Right hindlimb (tissue), 1 donor: Measurements from ENCODE around the gene NECTIN1.
A peak's percentile ranks its signal among the peaks of the same experiment; 100 is the strongest.
"Not testable (repeated sequence)": the region's sequence is repeated elsewhere in the genome, so short reads cannot be mapped to it uniquely, and the experiment has no call there.

Source experiments
- DNase-seq: peaks from one replicate; pipeline ENCODE4 v3.0.0-alpha.2; 2018

Gene NECTIN1

DNA sequence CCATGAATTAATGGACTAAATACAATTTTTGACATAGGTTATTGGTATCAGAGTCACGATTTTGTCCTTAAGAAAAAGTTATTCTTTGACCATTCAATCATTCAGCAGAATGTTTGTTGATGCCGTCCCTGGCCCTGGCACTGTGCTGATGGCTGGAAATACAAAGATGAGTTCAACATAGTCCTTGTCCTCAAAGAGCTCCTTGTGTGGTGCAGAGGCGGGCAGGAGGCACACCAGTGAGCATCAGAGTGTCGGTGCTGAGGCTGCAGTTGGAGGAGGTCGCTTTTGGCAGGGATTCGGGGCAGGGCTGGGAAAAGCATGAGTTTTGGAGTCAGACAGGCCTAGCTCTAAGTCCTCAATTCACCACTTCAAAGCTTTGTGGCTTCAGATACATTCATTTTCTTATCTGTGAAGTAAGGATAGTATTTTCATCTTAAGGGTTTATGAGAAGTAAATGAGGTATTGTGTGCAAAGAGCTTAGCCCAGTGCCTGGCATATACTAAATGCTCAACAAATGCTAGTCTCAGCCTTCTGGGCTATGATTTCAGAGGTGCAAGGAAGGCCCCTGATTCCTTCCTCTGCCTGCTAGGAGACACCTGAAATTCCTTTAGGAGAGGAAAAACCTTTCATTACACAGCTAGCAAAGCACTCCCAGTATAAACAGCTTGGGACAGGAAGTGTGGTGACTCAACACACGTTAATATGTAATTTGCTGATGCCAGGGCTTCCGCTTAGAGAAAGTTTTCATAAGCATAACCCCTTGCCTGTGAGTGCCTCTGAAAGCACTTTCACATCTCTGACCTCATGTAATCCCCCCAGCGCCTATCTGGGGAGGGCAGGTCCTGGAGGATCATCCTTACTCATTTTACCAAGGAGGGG, 113.8 kb downstream of the NECTIN1 start:
- no peak for DNase-seq

DNA sequence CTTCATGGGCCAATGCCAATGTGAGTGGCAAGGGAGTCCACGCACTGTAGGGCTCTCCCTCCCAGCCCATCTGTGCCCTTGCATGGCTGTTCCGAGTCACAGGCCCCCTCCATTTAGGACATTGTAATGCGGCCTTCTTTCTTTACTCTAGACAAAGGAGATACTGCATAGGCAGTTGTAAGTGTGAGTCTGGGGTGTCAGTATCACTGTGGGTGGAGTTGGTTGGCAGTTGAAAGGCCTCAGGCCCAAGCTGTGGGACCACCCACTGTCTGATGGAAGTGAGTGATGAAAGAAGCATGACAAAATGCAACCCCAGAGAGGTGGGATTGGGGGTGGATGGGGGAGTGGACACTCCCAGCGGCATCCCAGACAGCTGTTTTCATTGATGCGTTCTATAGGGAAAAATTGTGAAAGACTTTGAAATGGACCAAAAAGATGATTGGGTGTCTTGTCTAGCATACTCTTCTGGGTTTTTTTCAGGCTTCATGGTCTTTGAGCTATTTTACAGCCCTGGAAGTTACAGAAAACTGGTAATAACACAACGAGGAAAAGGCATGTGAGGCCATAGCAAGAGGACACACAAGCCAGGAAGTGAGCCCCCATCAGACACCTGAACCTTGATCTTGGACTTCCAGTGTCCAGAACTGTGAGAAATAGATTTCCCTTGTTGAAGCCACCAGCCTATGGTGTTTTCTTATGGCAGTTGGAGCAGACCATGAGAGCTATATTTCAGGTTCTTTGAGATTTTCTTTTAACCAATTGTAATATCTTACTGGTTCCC, 114.6 kb downstream of the NECTIN1 start:
- DNase-seq, result no peak

DNA sequence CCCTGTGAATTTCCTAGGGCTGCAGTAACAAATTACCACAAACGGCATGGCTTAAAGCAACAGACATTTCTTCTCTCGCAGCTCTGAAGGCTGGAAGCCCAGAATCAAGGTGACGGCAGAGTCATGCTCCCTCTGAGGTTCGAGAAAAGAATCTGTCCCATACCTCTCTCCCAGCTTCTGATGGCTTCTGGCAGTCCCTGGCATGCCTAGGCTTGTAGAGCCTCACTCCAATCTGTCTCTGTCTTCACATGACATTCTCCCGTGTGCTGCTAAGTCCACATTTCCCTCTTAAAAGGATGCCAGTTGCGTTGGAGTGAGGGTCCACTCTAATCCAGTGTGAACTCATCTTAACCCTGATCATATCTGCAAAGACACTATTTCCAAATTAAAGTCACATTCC, 116.2 kb downstream of the NECTIN1 start:
- no peak for DNase-seq

DNA sequence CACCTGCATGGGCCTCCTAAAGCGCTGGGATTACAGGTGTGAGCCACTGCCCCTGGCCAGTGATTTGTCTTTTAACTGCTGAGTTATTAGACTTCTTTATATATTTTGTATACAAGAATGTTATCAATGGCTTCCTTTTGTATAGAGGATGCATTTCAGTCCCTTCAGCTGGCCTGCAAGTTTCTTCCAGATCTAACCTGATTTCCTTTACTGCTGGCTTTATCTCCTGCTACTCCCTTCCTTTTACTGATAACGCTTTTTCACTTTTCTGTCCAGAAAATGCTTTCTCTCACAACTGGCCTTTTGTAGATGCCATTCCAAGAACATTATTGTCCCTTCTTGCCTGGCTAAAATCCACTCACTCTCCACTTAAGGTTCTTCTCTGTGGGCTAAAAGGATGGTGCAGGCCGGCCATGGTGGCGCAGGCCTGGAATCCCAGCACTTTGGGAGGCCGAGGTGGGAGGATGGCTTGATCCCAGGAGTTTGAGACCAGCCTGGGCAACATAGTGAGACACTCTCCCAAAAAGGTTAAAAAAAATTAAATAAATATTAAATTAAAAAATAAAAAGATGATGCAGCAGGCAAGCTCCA, 118.1 kb downstream of the NECTIN1 start:
- no peak for DNase-seq

DNA sequence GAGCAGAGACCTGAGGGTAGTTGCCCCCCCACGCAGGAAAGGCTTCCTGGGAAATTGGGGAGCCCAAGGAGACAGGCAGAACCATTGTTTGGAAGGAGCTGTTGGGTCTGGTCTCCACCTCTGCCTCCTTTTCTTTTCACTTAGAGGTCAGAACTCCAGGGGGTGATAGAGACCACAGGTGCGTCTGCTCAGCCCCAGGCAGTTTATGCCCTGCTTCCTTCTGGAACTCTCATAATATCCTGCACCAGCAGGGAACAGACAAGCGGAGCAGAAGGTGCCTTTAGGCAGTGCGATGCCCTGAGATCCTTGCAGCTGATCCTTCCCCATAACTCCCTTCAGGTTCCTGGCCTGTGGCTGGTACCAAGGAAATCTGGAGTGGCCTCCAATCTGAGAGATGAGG, 120.2 kb downstream of the NECTIN1 start:
- DNase-seq, result no peak

DNA sequence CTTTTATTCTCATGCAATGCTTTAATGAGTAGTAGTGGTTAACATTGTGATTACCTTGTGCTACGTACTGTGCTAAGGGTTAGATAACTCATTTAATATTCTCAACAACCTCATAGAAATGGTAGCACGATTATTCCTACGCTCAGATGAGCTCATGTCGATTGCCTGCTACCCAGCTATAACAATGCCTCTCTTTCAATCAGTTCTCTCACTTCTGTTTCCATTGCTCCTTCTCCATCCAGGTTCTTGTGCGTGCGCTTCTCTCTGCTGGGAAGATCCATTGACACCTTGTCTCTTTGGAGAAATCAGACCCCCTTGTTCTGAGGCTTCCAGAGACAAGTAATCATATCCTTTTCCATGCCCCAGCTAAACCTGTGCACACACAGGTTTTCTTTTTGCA, 120.8 kb downstream of the NECTIN1 start:
- DNase-seq, result no peak

DNA sequence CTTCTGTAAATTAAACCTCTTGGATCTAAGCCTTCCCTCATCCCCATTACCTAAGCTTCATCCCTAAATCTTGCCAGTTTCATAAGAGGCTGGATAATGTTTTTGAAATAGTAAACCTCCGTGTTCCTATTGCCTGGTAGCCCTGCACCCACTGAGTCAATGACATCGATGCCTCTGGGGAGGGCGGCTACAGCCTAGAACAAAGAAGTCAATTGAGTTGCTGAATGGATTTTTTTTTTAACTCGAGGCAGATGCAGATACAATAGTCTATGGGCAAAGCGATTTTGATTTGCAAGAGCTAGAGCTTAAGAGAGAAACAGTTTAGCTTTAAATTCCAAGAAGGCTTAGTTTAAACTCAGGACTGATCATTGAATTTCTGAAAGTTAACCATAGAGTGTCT, 121.3 kb downstream of the NECTIN1 start:
- no peak for DNase-seq

DNA sequence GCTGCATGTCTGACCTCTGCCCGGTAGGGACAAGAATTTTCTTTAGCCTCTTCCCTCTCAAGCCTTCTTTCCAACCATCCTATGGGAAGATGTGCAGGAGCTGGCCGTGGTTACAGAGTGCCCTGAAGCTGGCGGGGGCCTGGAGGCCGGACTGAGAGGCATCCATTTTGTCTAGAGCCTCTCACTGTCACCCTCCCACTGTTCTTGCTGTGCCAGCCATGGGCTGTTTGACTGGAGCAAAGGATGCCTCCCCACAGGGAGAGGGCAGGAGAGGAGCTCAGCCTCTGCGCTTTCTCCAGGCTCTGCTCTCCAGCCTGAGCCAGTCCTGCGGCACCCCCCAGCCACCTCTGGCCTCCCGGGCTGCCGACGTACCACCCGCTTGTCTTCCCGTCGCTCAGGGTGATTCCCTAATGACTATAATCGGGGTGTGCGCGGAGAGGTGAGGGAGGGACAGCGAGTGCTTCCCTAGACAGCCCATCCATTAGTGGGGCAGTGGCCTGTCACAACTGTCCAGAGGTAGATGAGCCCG, 123.8 kb downstream of the NECTIN1 start:
- no peak for DNase-seq

DNA sequence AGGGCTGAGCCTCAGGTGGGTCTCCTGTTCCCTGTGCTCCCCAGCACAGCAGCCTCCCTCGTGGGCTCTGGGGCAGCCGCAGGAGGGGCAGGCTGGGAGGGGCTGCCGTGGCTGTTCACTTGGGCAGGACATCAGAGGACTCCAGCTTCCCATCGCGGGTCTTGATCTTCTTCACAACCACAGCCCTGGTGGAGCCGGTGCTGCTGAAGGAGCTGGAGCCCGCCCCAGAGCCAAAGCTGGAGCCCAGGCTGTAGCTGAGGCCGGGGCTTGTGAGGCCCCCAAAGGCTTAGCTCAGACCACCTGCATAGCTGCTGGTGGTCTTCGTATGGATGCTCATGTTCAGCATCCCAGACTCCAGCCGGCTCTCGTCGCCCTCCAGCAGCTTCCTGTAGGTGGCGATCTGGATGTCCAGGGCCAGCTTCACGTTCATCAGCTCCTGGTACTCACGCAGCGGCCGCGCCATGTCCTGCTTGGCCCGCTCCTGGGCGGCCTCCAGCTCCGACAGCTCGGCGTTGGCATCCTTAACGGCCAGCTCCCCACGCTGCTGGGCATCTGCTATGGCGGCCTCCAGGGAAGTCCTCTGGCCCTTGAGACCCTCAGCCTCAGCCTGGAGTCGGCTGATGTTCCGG, 126.1 kb downstream of the NECTIN1 start:
- no peak for DNase-seq

DNA sequence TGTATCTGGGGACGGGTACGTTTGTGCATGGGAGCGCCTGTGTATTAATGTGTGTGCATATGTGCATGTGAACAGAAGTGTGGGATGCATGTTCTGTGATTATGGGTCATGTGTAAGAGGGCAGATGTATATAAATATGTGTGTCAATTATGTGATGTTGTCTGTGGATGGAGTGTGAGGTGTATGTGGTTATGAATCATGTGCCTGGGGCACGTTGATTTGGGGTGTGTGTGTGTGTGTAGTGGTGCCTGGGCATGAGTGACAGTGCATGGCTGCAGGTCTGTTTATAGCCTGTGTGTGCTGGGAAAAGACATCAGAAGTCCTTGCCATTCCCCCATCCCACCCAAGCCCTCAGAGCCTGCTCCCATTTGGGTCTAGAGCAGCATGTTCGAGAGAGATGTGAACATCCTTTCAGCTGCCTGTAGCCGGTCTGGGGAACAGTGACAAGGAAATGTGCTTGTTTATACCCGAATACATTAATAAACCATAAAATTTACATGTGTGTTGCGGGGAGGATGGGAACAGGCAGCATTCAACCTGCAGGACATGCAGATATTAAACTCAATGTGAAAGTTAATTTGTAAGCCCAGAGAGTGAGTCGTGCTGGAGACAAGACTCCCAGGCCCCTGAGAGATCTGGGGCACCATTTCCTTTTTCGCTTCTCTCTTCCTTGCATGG, 129.0 kb downstream of the NECTIN1 start:
- no peak for DNase-seq

DNA sequence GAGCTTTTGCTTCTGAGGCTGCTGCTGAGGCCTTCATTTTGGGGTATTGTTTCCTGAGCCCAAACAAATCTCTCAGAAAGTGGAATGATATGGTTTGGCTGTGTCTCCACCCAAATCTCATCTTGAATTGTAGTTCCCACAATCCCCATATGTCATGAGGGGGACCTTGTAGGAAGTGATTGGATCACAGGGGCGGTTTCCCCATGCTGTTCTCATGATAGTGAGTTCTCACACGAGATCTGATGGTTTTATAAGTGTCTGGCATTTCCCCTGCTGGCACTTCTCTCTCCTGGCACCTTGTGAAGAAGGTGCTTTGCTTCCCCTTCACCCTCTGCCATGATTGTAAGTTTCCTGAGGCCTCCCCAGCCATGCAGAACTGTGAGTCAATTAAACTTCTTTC, 133.1 kb downstream of the NECTIN1 start:
- not testable (repeated sequence) for DNase-seq

DNA sequence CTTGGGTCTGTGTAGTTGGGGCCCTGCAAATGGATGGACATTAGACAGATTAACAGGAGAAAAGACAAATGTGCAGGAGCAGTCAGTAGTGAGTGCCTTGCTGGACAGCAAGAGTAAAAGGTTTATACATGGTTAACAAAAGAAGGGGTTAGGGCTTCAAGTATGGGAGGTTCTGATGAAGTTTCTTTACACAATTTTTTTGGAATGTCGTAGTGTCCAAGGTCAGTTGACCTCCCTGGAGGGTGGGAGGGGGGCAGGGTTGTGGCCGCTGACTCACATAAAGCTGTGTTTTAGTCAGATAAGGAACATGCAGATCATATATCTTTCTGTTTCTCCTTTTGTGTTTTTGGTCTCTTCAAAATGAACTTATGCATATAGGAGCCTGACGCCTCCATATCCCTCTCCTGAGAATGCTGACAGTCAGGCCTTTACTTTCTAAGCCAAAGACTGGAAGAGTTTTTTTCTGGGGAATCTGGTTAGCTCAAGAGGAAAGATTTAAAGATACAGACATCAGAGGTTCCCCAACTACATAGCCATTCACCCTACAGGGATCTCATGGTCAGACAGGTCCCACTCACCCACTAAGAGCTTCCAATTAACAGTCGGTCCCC, 134.3 kb downstream of the NECTIN1 start:
- DNase-seq, result peak; percentile 58

DNA sequence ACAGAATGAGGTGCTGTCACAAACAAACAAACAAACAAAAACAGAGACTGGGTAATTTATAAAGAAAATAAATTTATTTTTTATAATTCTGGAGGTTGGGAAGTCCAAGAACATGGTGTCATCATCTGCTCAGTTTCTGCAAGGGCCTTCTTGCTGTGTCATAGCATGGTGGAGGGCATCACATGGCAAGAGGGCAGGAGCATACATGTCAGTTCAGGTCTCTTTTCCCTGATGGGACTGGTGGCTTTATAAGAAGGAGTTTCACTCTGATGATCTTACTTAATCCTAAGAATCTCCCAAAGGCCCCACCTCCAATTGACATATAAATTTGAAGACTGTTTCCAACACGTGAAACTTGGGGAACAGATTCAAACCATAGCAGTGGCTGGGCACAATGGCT, 135.7 kb downstream of the NECTIN1 start:
- DNase-seq, result no peak

DNA sequence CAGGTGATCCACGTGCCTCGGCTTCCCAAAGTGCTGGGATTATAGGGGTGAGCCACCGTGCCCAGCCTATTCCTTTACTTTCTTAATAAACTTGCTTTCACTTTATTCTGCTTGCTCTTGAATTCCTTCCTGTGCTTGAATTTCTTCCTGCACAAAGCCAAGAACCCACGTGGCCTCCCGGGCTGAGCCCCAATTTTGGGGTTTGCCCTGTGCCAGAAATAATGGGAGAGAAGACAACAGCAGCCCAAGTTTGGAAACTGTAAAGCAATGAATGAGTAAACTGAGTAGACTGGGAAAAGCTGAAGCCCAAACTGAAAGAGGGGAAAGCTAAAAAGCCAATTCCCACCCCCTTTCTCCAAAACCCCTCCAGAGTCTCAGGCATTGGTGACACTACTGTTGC, 136.4 kb downstream of the NECTIN1 start:
- peak; percentile 87 for DNase-seq

DNA sequence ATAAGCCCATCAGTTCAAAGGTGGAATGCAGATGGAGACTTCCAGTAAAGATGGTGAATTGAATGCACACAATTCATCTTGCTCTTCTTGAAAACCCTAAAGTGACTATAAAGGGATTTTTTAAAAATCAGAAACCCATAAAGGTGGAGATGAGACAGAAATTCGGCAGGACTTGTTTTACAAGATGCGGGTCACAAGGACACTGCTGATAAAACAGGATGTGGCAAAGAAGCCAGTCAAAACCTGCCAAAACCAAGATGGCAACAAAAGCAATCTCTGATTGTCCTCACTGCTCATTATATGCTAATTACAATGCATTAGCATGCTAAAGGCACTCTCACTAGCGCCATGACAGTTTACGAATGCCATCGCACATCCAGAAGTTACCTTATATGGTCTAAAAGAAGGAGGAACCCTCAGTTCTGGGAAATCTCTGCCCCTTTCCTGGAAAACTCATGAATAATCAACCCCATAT, 137.1 kb downstream of the NECTIN1 start:
- no peak for DNase-seq

DNA sequence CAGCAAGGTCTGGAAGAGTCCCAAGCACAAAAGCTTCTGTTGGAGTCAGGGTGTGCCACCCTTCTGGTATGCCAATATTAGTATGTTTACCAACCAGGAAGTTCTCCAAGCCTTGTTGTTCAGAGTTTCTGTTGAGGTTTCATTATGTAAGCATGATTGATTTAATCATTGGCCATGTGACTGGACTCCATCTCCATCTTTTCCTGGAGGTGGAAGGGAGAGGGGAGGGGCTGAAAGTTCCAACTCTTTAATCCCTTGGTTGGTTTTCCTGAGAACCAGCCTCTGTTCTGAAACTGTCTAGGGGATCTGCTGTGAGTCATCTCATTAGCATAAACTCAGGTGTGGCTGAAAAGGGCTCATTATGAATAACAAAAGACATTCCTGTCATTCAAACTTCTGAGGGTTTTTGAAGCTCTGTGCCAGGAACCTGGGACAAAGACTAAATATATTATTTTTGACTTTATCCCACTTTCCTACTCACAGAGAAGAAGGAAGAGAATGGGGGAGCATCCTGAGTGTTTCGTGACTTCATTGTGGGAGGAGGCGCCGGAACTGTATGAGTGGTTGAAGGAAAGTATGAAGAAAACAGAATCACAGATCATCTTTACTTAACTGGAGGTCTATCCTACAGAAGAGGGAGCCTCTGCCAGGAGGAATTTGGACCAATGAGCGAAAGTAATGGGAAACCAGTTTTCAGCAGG, 138.2 kb downstream of the NECTIN1 start:
- DNase-seq, result no peak

DNA sequence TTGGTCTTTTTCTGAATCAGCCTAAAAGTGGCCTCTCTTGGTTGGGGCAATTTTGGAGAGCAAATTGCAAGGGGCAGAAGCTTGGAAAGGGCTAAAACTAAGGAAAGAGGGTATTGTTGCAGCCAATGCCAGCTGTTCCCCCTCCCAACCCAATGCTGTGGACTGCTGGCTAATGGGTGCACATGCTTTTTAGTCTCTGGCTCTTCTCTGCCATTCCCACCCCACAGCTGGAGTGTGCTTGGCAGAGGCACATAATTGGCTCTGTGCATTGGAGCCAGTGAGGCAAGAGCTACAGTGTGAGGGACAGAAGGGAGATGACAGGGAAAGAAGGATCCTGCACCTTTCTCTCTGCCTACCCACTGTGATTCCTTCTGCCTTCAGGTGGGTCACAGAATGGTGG, 140.0 kb downstream of the NECTIN1 start:
- peak; percentile 62 for DNase-seq
